HG03442 (cell line): Measurements from ENCODE around the gene NPFF.
A peak's percentile ranks its signal among the peaks of the same experiment; 100 is the strongest.
"Not testable (repeated sequence)": the region's sequence is repeated elsewhere in the genome, so short reads cannot be mapped to it uniquely, and the experiment has no call there.

Source experiments
- ATAC-seq: cut with Tn5 transposase; IDR thresholded peaks from one replicate; pipeline ENCODE4 v1.9.1; 2021; ENCODE audit warnings: mild to moderate bottlenecking, moderate library complexity; ENCODE audit not compliant: unreplicated experiment

NPFF gene

GRCh38 chr12:53506881-53507602 lies at the start of gene NPFF:
NPFF (minus strand) TSS chr12:53507484; CDS start chr12:53507474, 10 bp downstream.
- no peak for ATAC-seq

- no peak for ATAC-seq
These were observed 45.4 kb upstream of the NPFF start for GRCh38 chr12:53552361-53553327.

- no peak for ATAC-seq
These were observed 44.6 kb upstream of the NPFF start for GRCh38 chr12:53551889-53552291.

- no peak for ATAC-seq
These were observed 43.3 kb upstream of the NPFF start for GRCh38 chr12:53550595-53550994.

DNA sequence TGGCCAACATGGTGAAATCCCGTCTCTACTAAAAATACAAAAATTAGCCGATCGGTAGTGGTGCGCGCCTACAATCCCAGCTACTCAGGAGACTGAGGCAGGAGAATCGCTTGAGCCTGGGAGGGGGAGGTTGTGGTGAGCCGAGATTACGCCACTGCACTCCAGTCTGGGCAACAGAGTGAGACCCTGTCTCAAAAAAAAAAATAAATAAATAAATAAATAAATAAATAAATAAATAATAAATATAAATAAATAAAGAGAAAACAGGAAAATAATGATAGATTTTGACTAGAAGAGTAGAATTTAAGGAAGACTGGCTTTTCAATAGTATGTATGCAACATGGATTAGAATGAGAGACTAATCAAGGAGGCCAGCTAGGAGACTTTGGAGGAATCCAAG lies 42.8 kb upstream of the NPFF start:
- ATAC-seq = not testable (repeated sequence)

- ATAC-seq = not testable (repeated sequence)
These were observed 41.1 kb upstream of the NPFF start for GRCh38 chr12:53548354-53548753.

DNA sequence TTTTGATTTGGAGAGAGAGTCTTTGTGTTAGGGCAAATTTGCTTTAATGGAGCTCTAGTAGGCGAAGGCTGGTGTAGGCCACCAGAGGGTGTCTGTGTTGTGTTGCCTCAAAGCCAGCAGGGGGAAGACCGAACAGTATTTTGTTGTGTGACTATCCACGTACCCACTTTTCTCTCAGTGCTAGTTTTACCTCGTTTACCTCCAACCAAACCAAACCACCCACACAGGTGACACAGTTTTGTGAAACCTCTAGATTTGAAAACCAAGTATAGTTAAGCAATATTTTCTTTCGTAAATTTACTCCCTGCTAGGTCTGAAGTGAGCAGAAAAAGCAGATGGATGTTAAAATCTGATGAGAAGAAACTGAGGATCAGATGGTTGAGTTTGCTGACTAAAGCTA lies 36.3 kb upstream of the NPFF start:
- ATAC-seq = peak; percentile 79

- ATAC-seq = no peak
These were observed 32.2 kb upstream of the NPFF start for GRCh38 chr12:53539526-53539925.

GRCh38 chr12:53538209-53538689 lies 31.0 kb upstream of the NPFF start:
- no peak for ATAC-seq

DNA sequence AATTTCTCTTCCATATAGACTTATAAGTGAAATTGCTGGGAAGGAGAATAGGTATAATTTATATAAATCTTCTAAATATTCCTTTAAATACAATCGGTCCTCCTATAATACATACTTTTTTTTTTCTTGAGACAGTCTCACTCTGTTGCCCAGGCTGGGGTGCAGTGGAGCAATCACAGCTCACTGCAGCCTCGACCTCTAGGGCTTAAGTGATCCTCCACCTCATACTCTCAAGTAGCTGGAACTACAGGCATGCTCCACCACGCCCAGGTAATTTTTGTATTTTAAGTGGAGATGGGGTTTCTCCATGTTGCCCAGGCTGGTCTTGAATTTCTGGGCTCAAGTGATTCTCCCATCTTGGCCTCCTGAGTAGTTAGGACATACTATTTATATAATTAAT lies 29.7 kb upstream of the NPFF start:
- no peak for ATAC-seq

DNA sequence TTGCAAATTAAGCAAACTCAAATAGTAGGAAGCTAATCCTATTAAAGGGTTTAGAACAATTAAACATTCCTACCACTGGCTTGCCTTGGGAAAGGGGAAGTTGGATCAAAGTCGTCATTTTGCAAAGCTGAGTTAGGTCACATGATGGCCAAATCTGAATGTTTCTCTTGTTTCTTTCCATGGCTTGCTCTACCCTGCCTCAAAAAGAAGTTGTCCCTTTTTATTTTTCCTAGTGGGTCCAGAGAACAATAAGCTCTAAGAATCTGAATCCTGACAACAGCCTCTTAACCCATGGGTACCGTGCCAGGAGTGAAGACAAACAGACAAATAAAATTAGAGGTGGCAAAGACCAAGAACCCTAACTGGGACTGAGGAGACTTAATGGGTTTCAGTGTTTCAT lies 26.2 kb upstream of the NPFF start:
- no peak for ATAC-seq

DNA sequence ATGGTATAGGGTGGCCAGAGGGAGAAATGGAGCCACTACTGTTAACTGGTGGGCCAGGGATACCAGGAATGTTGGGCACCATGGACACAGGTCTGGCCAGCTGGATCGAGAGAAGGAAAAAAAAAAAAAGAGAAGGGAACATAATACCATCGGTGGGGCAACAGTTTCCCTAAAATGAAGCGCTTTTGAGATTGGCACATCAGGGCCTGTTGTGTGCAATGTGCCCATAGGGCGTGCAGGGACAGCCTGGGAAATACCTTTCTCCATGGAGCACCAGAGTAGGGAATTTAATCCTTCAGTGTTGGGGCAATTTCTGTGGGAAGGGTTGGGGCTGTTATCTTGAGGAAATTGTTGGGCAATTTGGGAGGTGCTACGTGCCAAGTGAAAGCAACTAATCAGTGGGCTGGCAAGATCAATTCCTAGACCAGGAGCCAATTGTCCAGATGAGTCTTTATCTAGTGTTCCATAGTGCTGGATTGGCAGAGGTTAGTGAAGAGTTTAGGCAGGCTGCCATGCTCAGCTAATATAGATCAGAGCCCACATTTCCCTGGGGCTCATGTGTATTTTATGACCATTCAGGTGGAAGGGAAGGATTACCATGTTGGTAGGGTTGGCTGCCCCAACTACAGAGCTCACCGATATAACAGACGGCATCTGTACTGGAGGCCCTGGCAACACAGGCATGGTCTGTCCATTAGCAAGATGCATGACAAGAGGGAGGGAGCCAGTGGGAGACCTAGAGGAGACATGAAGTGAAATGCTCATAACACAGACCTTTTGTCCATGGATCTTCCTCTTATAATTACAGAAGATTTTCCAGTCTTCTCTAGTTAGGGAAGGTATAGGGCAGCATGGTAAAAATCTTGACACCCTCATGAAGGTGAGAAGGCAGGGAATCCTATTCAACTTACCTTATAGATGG lies 25.5 kb upstream of the NPFF start:
- ATAC-seq = no peak

- no peak for ATAC-seq
These were observed 24.7 kb upstream of the NPFF start for GRCh38 chr12:53532021-53532420.

GRCh38 chr12:53530920-53531319 lies 23.6 kb upstream of the NPFF start:
- no peak for ATAC-seq

GRCh38 chr12:53530061-53530460 lies 22.8 kb upstream of the NPFF start:
- ATAC-seq = no peak

GRCh38 chr12:53524476-53524875 lies 17.2 kb upstream of the NPFF start:
- no peak for ATAC-seq

GRCh38 chr12:53523131-53523530 lies 15.8 kb upstream of the NPFF start:
- no peak for ATAC-seq

- ATAC-seq = no peak
These were observed 11.1 kb upstream of the NPFF start for GRCh38 chr12:53518381-53518780.

DNA sequence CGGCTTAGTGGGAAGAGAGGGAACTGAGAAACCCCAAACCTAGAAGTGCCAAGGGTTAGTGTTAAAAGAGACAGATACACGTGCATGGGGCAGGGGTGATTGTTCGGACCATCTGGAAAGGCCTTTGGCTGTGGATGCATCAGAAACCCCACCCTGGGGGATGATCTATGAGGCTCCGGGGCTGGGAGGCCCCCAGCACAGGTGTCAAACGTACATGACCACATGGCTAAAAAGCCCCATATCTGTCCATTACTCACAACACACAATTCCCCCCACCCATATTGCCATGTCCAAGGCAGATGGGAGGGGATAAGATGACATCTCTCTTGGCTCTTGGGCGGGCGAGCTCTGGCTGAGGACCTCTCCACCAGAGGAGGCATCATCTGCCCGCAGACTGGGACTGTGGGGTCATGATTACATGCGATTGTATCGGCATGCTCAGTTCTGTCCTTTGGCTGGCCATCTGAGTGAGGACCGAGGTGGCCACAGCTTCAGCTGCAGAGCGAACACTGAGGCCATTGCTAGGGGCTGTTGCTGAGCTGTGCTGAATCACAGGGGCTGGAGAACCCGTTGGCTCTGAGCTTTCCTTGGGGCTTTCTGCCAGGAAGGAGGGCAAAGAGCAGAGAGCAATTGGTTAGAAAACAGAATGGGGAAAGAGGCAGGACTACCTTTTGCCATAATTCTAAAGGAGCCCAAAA lies 9.6 kb upstream of the NPFF start:
- no peak for ATAC-seq

DNA sequence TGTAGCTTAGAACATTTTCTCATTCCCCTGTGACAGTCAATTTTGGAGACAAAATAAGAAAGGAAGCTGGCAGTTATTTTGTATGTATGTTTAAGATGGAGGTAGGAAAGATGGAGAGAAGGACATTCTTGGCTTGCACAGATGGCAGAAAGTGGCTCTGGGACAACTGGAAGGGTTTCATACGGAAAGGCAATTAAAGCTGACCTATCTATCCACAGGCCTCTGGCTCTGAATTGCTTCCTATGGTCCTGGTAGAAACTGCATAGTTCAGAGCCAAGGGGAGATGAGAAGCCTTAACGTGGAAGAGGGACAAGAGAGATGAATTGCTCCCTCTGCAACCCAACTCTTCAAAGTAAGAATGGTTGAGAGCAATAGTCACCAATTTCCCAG lies 8.0 kb upstream of the NPFF start:
- ATAC-seq = no peak
